H1 (cell line): ENCODE measurements around the gene JMJD1C. TPM values are rescaled to one million over a fixed set of nuclear protein-coding genes. Genes with fewer than 3 reads are reported as not detected.
A peak's percentile ranks its signal among the peaks of the same experiment; 100 is the strongest.

Experiments
- CTCF ChIA-PET: fragments of 300-600 bp; sonication (Branson Sonifier 250); formaldehyde crosslinking; loops from one replicate; lab custom pipeline; 2021; ENCODE audit not compliant: partially characterized antibody; lab: Charles Lee
- POLR2A ChIA-PET: fragments of 300-600 bp; sonication (Branson Sonifier 250); formaldehyde crosslinking; loops from one replicate; lab custom pipeline; 2021; ENCODE audit warnings: inconsistent platforms; ENCODE audit not compliant: partially characterized antibody; lab: Charles Lee
- DNase-seq, 2 experiments: peaks; one replicate each; pipeline versions ENCODE4 v3.0.0 to v3.0.0-alpha.2; 2010 to 2022; ENCODE audit warnings: low spot score in 2 of 2, low read depth in 1 of 2, mixed read lengths in 1 of 2
- FAIRE-seq: peaks from 2 replicates; lab custom pipeline; 2011; peaks lifted over from hg19 to GRCh38; lab: Jason Lieb, UNC
- H2AFZ ChIP-seq: 2 replicates; pipeline ENCODE4 v1.8.1; 2012; ENCODE audit warnings: low read length, inconsistent platforms
- H2AK5ac ChIP-seq: 2 replicates; pipeline ENCODE4 v1.6.1; 2013; ENCODE audit warnings: low read depth, low read length
- H2BK120ac ChIP-seq: replicated peaks from 2 replicates; pipeline ENCODE3; 2013; ENCODE audit warnings: low read depth, low read length, inconsistent platforms
- H2BK12ac ChIP-seq: 2 replicates; pipeline ENCODE4 v1.6.1; 2013; ENCODE audit warnings: low read depth, low read length
- H2BK15ac ChIP-seq: 2 replicates; pipeline ENCODE4 v1.6.1; 2013; ENCODE audit warnings: low read length
- H2BK20ac ChIP-seq: 2 replicates; pipeline ENCODE4 v1.6.1; 2013; ENCODE audit warnings: low read length
- H2BK5ac ChIP-seq: 2 replicates; pipeline ENCODE4 v1.6.1; 2013; ENCODE audit warnings: low read depth, low read length
- H3K14ac ChIP-seq: 2 replicates; pipeline ENCODE4 v1.6.1; 2013; ENCODE audit warnings: inconsistent platforms; ENCODE audit not compliant: insufficient read length
- H3K18ac ChIP-seq: 2 replicates; pipeline ENCODE4 v1.6.1; 2013; ENCODE audit warnings: low read length; ENCODE audit errors: extremely low read depth
- H3K23ac ChIP-seq: 2 replicates; pipeline ENCODE4 v1.6.1; 2013; ENCODE audit warnings: inconsistent platforms; ENCODE audit not compliant: insufficient read length
- H3K23me2 ChIP-seq: 2 replicates; pipeline ENCODE4 v1.6.1; 2013; ENCODE audit warnings: low read depth, low read length
- H3K27ac ChIP-seq: 2 replicates; pipeline ENCODE4 v1.6.1; 2011; ENCODE audit warnings: low read depth, low read length, inconsistent platforms
- H3K27me3 ChIP-seq, 4 experiments: replicated peaks in 1 of 4; 1 replicate in 1 of 4; 2 replicates in 3 of 4; pipeline versions ENCODE4 v1.6.1 to v1.8.1; 2011 to 2013; ENCODE audit warnings: low read length in 3 of 4, mild to moderate bottlenecking in 3 of 4, inconsistent platforms in 2 of 4, mixed read lengths in 2 of 4, moderate library complexity in 1 of 4; ENCODE audit not compliant: control insufficient read depth in 3 of 4, insufficient read depth in 3 of 4; ENCODE audit errors: extremely low read depth in 1 of 4
- H3K36me3 ChIP-seq, 4 experiments: 2 replicates each; pipeline versions ENCODE4 v1.6.1 to v1.8.1; 2011 to 2013; ENCODE audit warnings: mild to moderate bottlenecking in 4 of 4, low read length in 3 of 4, moderate library complexity in 2 of 4, control low read depth in 1 of 4, inconsistent platforms in 1 of 4; ENCODE audit not compliant: insufficient read depth in 4 of 4, control insufficient read depth in 2 of 4
- H3K4ac ChIP-seq: replicated peaks from 2 replicates; pipeline ENCODE3; 2013; ENCODE audit warnings: low read length, low read depth, mixed read lengths, inconsistent platforms; ENCODE audit not compliant: insufficient read length
- H3K4me1 ChIP-seq, 4 experiments: replicated peaks in 1 of 4; 1 replicate in 1 of 4; 2 replicates in 3 of 4; pipeline versions ENCODE4 v1.6.1 to v1.8.1; 2011 to 2013; ENCODE audit warnings: low read length in 3 of 4, inconsistent platforms in 2 of 4, mixed read lengths in 1 of 4; ENCODE audit not compliant: insufficient read depth in 4 of 4, control insufficient read depth in 3 of 4
- H3K4me2 ChIP-seq, 2 experiments: 2 replicates each; pipeline versions ENCODE4 v1.6.1 to v1.8.1; 2011 to 2013; ENCODE audit warnings: low read depth in 2 of 2, low read length in 2 of 2, control low read depth in 1 of 2, inconsistent platforms in 1 of 2, mild to moderate bottlenecking in 1 of 2; ENCODE audit not compliant: insufficient read depth in 1 of 2
- H3K4me3 ChIP-seq, 4 experiments: fragments of 200-600, 300-600 bp in 1 of 4; sonication (generic), shearing (Covaris generic), sonication (Bioruptor Twin) in 1 of 4; 2 replicates each; pipeline versions ENCODE4 v1.5.1 to v1.8.1; 2011 to 2016; ENCODE audit warnings: low read length in 4 of 4, low read depth in 3 of 4, control low read depth in 2 of 4, inconsistent platforms in 2 of 4, mild to moderate bottlenecking in 2 of 4, mixed read lengths in 1 of 4, moderate library complexity in 1 of 4; ENCODE audit not compliant: insufficient read depth in 2 of 4; ENCODE audit errors: extremely low read depth in 1 of 4
- H3K56ac ChIP-seq: replicated peaks from 2 replicates; pipeline ENCODE3; 2013; ENCODE audit warnings: low read depth, mild to moderate bottlenecking, mixed read lengths, low read length, inconsistent platforms; ENCODE audit not compliant: insufficient read length
- H3K79me1 ChIP-seq: 2 replicates; pipeline ENCODE4 v1.6.1; 2013; ENCODE audit warnings: low read depth, low read length, control low read depth
- H3K79me2 ChIP-seq, 2 experiments: 2 replicates each; pipeline versions ENCODE4 v1.6.1 to v1.8.1; 2012 to 2013; ENCODE audit warnings: low read length in 2 of 2, mild to moderate bottlenecking in 2 of 2, inconsistent platforms in 1 of 2; ENCODE audit not compliant: insufficient read depth in 2 of 2, control insufficient read depth in 1 of 2
- H3K9ac ChIP-seq, 4 experiments: replicated peaks in 1 of 4; 1 replicate in 1 of 4; 2 replicates in 3 of 4; pipeline versions ENCODE4 v1.6.1 to v1.8.1; 2011 to 2013; ENCODE audit warnings: low read depth in 3 of 4, low read length in 3 of 4, control low read depth in 2 of 4, mild to moderate bottlenecking in 2 of 4, moderate library complexity in 2 of 4, inconsistent platforms in 1 of 4; ENCODE audit errors: extremely low read depth in 1 of 4
- H3K9me3 ChIP-seq, 2 experiments: 2 replicates each; pipeline versions ENCODE4 v1.6.1 to v1.8.1; 2012 to 2013; ENCODE audit warnings: mild to moderate bottlenecking in 2 of 2, moderate library complexity in 2 of 2, control low read depth in 1 of 2, inconsistent platforms in 1 of 2, low read depth in 1 of 2, low read length in 1 of 2, mixed read lengths in 1 of 2; ENCODE audit not compliant: insufficient read depth in 2 of 2
- H4K20me1 ChIP-seq, 2 experiments: replicated peaks in 1 of 2; 2 replicates each; pipeline versions ENCODE3 to v1.8.1; 2011 to 2013; ENCODE audit warnings: inconsistent platforms in 2 of 2, low read length in 2 of 2, mild to moderate bottlenecking in 1 of 2; ENCODE audit not compliant: insufficient read depth in 2 of 2, control insufficient read depth in 1 of 2
- H4K5ac ChIP-seq: 2 replicates; pipeline ENCODE4 v1.6.1; 2013; ENCODE audit warnings: low read length, low read depth, mixed read lengths, inconsistent platforms; ENCODE audit not compliant: insufficient read length
- H4K8ac ChIP-seq: 2 replicates; pipeline ENCODE4 v1.8.0; 2013; ENCODE audit warnings: mild to moderate bottlenecking, moderate library complexity, low read length, inconsistent platforms; ENCODE audit not compliant: insufficient read depth; ENCODE audit errors: extremely low read depth
- H4K91ac ChIP-seq: replicated peaks from 2 replicates; pipeline ENCODE3; 2013; ENCODE audit warnings: low read length, mixed read lengths, inconsistent platforms; ENCODE audit not compliant: insufficient read length
- CHD1 ChIP-seq: IDR thresholded peaks from 2 replicates; pipeline ENCODE4 v1.6.1; 2012; ENCODE audit warnings: low read depth, low read length, improper control_type of control experiment
- HDAC2 ChIP-seq, 2 experiments: fragments of 300-600 bp in 1 of 2; sonication (generic) in 1 of 2; IDR thresholded peaks; 2 replicates each; pipeline ENCODE4 v1.6.1; 2011 to 2012; ENCODE audit warnings: low read depth in 2 of 2, low read length in 2 of 2, mild to moderate bottlenecking in 2 of 2, moderate library complexity in 2 of 2, borderline replicate concordance in 1 of 2, inconsistent platforms in 1 of 2
- PHF8 ChIP-seq: fragments of 200-600 bp; sonication (generic); conservative IDR thresholded peaks from 2 replicates; pipeline ENCODE4 v1.7.1; 2012; ENCODE audit warnings: low read depth, mild to moderate bottlenecking, inconsistent platforms, low read length, moderate library complexity
- POLR2A ChIP-seq, 2 experiments: IDR thresholded peaks; 1 replicate in 1 of 2; 2 replicates in 1 of 2; pipeline ENCODE4 v1.6.1; 2011; ENCODE audit warnings: low read depth in 2 of 2, low read length in 2 of 2, mild to moderate bottlenecking in 2 of 2; ENCODE audit errors: control extremely low read depth in 1 of 2
- POLR2AphosphoS5 ChIP-seq: IDR thresholded peaks from 2 replicates; pipeline ENCODE4 v1.6.1; 2011; ENCODE audit warnings: low read depth, low read length
- RAD21 ChIP-seq, 2 experiments: IDR thresholded peaks in 1 of 2; conservative IDR thresholded peaks in 1 of 2; 2 replicates each; pipeline ENCODE4 v1.6.1; 2011; ENCODE audit warnings: low read depth in 2 of 2, low read length in 2 of 2, improper control_type of control experiment in 1 of 2, inconsistent platforms in 1 of 2, mild to moderate bottlenecking in 1 of 2, moderate library complexity in 1 of 2
- SIRT6 ChIP-seq: IDR thresholded peaks from one replicate; pipeline ENCODE4 v1.7.1; 2012; ENCODE audit warnings: low read length, inconsistent platforms
- SIX5 ChIP-seq: IDR thresholded peaks from 2 replicates; pipeline ENCODE4 v1.6.1; 2011; ENCODE audit warnings: mild to moderate bottlenecking, low read depth, low read length
- SP2 ChIP-seq: IDR thresholded peaks from 2 replicates; pipeline ENCODE4 v1.6.1; 2012; ENCODE audit warnings: mild to moderate bottlenecking, low read length, inconsistent platforms
- SP4 ChIP-seq: IDR thresholded peaks from 2 replicates; pipeline ENCODE4 v1.6.1; 2012; ENCODE audit warnings: low read length, inconsistent platforms
- TEAD4 ChIP-seq: IDR thresholded peaks from 2 replicates; pipeline ENCODE4 v1.6.1; 2012; ENCODE audit warnings: low read depth, low read length, inconsistent platforms, mixed read lengths
- WGBS, 2 experiments: shearing (Covaris generic) in 1 of 2; methylation state at CpG; one replicate each; pipeline versions ENCODE4 v1.1.6 to v1.1.7; 2013 to 2015; ENCODE audit warnings: low lambda C conversion rate in 2 of 2, mixed read lengths in 2 of 2, inconsistent platforms in 1 of 2, low coverage in 1 of 2, missing lambda C conversion rate in 1 of 2; ENCODE audit not compliant: insufficient replicate concordance in 2 of 2, insufficient coverage in 1 of 2, insufficient read length in 1 of 2; ENCODE audit errors: extremely low coverage in 1 of 2, missing lambda C conversion rate in 1 of 2; 5-methylcytosine and 5-hydroxymethylcytosine counted together
- polyA plus RNA-seq, 7 experiments: library from polyadenylated mRNA; depleted of rRNA in 3 of 7; stranded (reverse) in 5 of 7; unstranded in 2 of 7; fragments of >200 nt in 5 of 7; fragments of 200-250 nt in 2 of 7; gene quantifications; 1 replicate in 5 of 7; 2 replicates in 1 of 7; 4 replicates in 1 of 7; pipeline versions ENCODE4 v1.2.1 to v1.2.3, GENCODE V29; 2011 to 2013; ENCODE audit warnings: missing spikeins in 2 of 7, mixed read lengths in 2 of 7
- total RNA-seq: library from RNA; stranded (reverse); fragmentation: NEBNext Ultra II Directional; extraction: Animal tissue kit (Norgen Biotek cat#: 25700); gene quantifications from 2 replicates; pipeline ENCODE4 v1.2.1, GENCODE V29; 2021

The JMJD1C gene
- total and polyA plus RNA-seq, 2 of the 8 experiments (the other 6 are each of a cell fraction or from before 2014, with no cell fraction given), result 54.5 to 210 TPM

DNA sequence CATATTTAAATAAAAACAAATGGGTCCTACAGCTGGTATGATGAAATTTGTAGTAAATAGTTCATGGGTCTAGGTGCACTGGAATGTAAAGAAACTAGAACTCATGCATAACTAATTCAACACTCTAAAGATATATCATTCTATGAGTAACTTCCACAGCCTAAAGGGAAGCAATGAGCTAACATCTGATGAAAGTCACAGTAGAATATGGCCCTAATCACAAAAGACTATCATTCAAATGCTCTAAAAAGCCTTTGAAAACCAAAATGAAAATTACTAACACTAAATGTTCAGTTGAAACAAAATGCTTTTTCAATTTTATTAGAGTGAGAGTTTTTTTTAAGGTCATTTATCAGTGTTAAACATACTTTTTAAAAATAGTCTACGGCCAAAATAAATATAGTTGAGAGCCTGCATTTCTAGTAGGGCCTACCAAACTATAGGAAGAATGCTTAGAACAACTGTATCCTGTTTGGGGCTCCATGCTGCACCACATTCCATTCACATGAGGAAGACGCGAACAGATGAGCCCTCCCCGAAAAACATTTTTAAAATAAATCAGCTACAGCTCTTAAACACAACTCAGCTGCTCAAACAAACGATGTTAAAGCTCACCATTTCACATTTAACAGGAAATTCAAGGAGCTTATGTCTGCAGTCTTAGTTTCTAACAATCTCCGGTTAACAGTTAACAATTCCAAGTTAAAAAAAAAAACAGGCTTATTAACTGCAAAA is 198.2 kb downstream of the JMJD1C start:
- Histone ChIP-seq H2BK5ac (peak overlapping the region; percentile 55; the same call in 1 of the 2 replicates), H3K9ac (peak overlapping the region; percentile 75 to 95 (median 88)), H4K91ac (no peak overlapping the region), H2AK5ac (no peak overlapping the region), H3K9me3 (no peaks in the 10 kb centered on the region), H2BK12ac (no peak overlapping the region), H3K4me2 (peak overlapping the region; percentile 51 to 71; a peak in 3 of 4 replicates), H4K20me1 (peaks cover 0 to 8% of the 10 kb centered on the region in 2 experiments), H3K36me3 (peaks cover 0 to 4% (median 0%) of the 10 kb centered on the region in 4 experiments; a peak in 1 of 8 replicates), H3K4ac (no peak overlapping the region), H2BK15ac (no peak overlapping the region), H3K4me1 (no peaks in the 10 kb centered on the region; a peak in 1 of 7 replicates), H3K27me3 (no peaks in the 10 kb centered on the region), H3K56ac (no peak overlapping the region), H2AFZ (no peak overlapping the region), H3K79me2 (peaks cover 6 to 94% of the 10 kb centered on the region in 2 experiments; a peak in 3 of 4 replicates), H2BK120ac (no peak overlapping the region), H3K23ac (no peak overlapping the region), H3K27ac (peak overlapping the region; percentile 83), H3K4me3 (peak overlapping the region; percentile 78 to 96 (median 82)), H4K8ac (no peak overlapping the region), H4K5ac (peak overlapping the region; percentile 99), H3K79me1 (no peaks in the 10 kb centered on the region), H3K14ac (no peak overlapping the region), H3K23me2 (no peaks in the 10 kb centered on the region), H3K18ac (peak overlapping the region; percentile 48; the same call in 1 of the 2 replicates), H2BK20ac (no peak overlapping the region)
- POLR2A ChIA-PET, result interaction anchor here (0.5 to 4.9 kb wide), 14 partner anchors 8 to 362 kb away, joined by 3 to 44 read pairs (median 6); partner anchors contain the start of genes JMJD1C and REEP3
- DNase-seq (no peak), FAIRE-seq (peak; percentile 48)
- WGBS, 2 experiments, result 1% methylated on average over 6 of the region's 6 CpGs; no CpG with 5 or more reads in 1 of the 2 experiments
- CTCF ChIA-PET, result no interaction called here
- TF ChIP-seq POLR2A (IDR thresholded peaks at IDR 0.05; ENCODE audit: control extremely low read depth in 1 of 2, low read depth in 2 of 2, low read length in 2 of 2) (peak in 1 of 2 experiments; percentile 55; a peak in 1 of 3 replicates), TEAD4 (0 out of 2 replicates have a peak, but pooled peaks have one; percentile 39), SP2 (no peak), POLR2AphosphoS5 (peak; percentile 42; the same call in 1 of the 2 replicates), PHF8 (peak; percentile 43; the same call in 1 of the 2 replicates), SIRT6 (no peak), RAD21 (IDR thresholded peaks at IDR 0.05 in 1 of 2, conservative IDR thresholded peaks at IDR 0.05 in 1 of 2; ENCODE audit: low read depth in 2 of 2, low read length in 2 of 2) (no peak), HDAC2 (IDR thresholded peaks at IDR 0.05; ENCODE audit: borderline replicate concordance in 1 of 2, low read depth in 2 of 2, low read length in 2 of 2) (no peak), SP4 (no peak), CHD1 (0 out of 2 replicates have a peak, but pooled peaks have one; percentile 8), SIX5 (no peak)
